H1 (cell line): Measurements from ENCODE around the gene METRN. TPM values are rescaled to one million over a fixed set of nuclear protein-coding genes. Genes with fewer than 3 reads are reported as not detected.

Experiments
- CHD1 ChIP-seq: IDR thresholded peaks from 2 replicates; pipeline ENCODE4 v1.6.1; 2012; ENCODE audit warnings: low read depth, low read length, improper control_type of control experiment
- CTBP2 ChIP-seq: IDR thresholded peaks from 2 replicates; pipeline ENCODE4 v1.7.0; 2011; ENCODE audit warnings: borderline replicate concordance, mild to moderate bottlenecking, moderate library complexity, mixed read lengths, low read length; ENCODE audit not compliant: insufficient read depth, insufficient read length
- FOSL1 ChIP-seq: IDR thresholded peaks from 2 replicates; pipeline ENCODE4 v1.6.1; 2011; ENCODE audit warnings: mild to moderate bottlenecking, low read depth, low read length, moderate library complexity; ENCODE audit not compliant: insufficient read depth
- POLR2A ChIP-seq, 2 experiments: IDR thresholded peaks; 1 replicate in 1 of 2; 2 replicates in 1 of 2; pipeline ENCODE4 v1.6.1; 2011; ENCODE audit warnings: low read depth in 2 of 2, low read length in 2 of 2, mild to moderate bottlenecking in 2 of 2; ENCODE audit errors: control extremely low read depth in 1 of 2
- polyA plus RNA-seq, 7 experiments: library from polyadenylated mRNA; depleted of rRNA in 3 of 7; stranded (reverse) in 5 of 7; unstranded in 2 of 7; fragments of >200 nt in 5 of 7; fragments of 200-250 nt in 2 of 7; gene quantifications; 1 replicate in 5 of 7; 2 replicates in 1 of 7; 4 replicates in 1 of 7; pipeline versions ENCODE4 v1.2.1 to v1.2.3, GENCODE V29; 2011 to 2013; ENCODE audit warnings: missing spikeins in 2 of 7, mixed read lengths in 2 of 7
- total RNA-seq: library from RNA; stranded (reverse); fragmentation: NEBNext Ultra II Directional; extraction: Animal tissue kit (Norgen Biotek cat#: 25700); gene quantifications from 2 replicates; pipeline ENCODE4 v1.2.1, GENCODE V29; 2021

The METRN gene
- total and polyA plus RNA-seq, 2 of the 8 experiments (the other 6 are each of a cell fraction or from before 2014, with no cell fraction given) = 18.7 to 25.8 TPM

DNA sequence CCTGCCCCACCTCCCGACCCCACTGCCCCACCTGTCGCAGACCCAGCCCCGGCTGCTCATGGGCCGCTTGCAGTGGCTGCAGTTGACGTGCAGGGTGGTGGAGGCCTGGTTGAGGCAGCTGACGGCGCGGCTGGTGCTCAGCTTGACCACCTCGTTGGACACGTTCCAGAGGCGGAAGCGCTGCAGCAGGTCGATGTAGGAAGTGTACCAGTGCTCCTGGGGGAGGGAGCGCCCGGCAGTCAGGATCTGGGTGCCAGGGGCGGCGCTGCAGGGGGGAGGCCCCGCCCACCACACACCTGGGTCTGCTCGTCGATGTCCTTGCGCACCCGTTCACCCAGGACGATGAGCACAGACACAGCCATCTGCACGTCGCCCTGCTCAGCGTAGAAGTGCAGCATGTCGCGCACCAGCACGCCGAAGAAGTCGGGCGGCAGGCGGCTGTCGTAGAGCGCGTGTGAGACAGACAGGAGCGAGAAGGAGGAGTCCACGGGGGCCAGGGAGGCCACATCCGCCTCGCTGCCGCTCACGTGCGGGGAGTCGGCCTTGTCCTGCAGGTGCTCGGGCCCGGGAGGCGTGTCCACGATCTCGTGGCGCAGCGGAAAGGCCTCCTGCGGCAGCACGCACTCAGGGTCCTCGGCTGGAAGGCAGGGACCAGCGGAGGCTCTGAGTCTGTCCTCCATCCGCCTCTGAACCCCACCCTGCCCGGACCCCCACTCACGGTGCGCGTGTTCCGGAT, 29.8 kb upstream of the METRN start (continued):
- TF ChIP-seq CTBP2 = no peak
- TF ChIP-seq FOSL1 = no peak
- no peak for TF ChIP-seq POLR2A (IDR thresholded peaks at IDR 0.05; ENCODE audit: control extremely low read depth in 1 of 2, low read depth in 2 of 2, low read length in 2 of 2)
- no peak for TF ChIP-seq CHD1
